ENCODE measurements around the gene NECTIN3.

NECTIN3 gene

DNA sequence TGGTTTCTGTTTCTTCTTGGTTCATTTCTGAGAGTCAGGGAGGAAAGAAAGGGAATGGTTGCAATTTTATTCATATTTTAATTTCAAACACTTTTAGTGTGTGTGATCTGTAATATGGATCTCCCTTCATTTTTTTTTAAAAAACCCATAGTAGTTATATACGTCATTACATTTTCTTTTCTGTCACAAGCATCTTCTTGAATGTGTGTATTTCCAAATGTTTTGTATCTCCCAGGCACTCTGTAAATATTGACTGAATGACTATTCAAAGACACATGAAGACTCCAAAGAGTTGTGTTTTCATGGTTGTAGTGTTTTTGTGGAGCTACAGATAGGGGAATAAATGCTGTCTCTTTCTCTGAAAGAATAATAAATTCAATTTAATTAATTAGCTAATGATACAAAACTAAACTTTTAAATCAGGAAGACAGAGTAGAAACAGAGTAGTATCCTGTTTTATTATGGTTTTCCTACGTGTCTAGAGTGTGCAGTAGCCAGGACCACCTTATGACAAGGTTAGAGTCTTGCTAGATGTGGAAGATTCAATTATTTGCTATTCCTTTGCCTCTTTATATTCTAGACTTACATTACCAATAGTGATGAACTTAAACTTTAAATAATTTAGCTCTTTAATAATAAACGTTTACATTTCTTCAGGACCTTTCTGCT is 35.5 kb downstream of the NECTIN3 start:
- TF ChIP-seq, protein P1, sequence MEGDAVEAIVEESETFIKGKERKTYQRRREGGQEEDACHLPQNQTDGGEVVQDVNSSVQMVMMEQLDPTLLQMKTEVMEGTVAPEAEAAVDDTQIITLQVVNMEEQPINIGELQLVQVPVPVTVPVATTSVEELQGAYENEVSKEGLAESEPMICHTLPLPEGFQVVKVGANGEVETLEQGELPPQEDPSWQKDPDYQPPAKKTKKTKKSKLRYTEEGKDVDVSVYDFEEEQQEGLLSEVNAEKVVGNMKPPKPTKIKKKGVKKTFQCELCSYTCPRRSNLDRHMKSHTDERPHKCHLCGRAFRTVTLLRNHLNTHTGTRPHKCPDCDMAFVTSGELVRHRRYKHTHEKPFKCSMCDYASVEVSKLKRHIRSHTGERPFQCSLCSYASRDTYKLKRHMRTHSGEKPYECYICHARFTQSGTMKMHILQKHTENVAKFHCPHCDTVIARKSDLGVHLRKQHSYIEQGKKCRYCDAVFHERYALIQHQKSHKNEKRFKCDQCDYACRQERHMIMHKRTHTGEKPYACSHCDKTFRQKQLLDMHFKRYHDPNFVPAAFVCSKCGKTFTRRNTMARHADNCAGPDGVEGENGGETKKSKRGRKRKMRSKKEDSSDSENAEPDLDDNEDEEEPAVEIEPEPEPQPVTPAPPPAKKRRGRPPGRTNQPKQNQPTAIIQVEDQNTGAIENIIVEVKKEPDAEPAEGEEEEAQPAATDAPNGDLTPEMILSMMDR (IDR thresholded peaks at IDR 0.05; ENCODE audit: insufficient read depth, low read depth, low read length, missing control alignments), result no peak
- no peak for DNase-seq (ENCODE audit: low read depth)
- H3K4me3 ChIP-seq (ENCODE audit: low read depth, low read length), result no peak overlapping the region

DNA sequence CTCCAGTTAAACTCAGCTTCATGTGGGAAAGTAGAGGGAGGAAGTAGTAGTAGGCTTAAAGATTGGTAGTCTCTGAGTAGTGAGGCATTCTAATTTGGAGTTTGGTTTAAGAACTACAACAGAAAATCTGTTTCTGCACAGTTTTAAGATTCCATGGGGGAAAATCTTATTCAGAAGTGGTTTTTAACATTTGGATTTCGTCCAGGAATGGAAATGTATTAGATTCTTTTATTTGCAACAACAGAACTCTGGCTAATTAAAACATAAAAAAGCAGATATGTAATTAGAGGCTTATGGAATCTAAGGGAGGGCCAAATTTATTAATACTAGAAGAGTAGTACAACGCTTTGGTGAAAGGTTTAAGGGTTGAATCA is 36.0 kb downstream of the NECTIN3 start:
- no peak overlapping the region for H3K4me3 ChIP-seq (ENCODE audit: low read depth, low read length)
- DNase-seq (ENCODE audit: low read depth), result no peak
- TF ChIP-seq, protein P1 (IDR thresholded peaks at IDR 0.05; ENCODE audit: insufficient read depth, low read depth, low read length, missing control alignments), result no peak

DNA sequence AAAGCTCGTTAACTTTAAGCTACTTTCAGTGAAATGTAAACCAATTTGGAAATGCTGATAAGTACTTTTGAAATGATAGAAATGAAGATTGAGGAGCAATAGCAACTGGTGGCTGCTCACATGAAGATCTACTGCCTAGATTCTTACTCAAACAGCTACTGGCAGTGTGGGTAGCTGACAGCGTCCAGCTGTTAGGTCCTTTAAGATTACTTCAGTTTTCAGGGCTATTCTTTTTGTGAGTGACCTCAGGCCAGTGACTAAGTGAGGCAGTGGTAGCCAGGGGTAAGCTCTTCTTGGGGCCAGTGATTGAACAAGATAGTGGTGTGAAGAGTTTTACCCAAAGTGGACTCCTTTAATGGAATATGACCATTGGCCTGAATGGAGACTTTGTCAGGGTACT is 41.3 kb downstream of the NECTIN3 start:
- TF ChIP-seq, protein P1 (IDR thresholded peaks at IDR 0.05; ENCODE audit: insufficient read depth, low read depth, low read length, missing control alignments), result no peak
- DNase-seq (ENCODE audit: low read depth), result no peak
- no peak overlapping the region for H3K4me3 ChIP-seq (ENCODE audit: low read depth, low read length)

DNA sequence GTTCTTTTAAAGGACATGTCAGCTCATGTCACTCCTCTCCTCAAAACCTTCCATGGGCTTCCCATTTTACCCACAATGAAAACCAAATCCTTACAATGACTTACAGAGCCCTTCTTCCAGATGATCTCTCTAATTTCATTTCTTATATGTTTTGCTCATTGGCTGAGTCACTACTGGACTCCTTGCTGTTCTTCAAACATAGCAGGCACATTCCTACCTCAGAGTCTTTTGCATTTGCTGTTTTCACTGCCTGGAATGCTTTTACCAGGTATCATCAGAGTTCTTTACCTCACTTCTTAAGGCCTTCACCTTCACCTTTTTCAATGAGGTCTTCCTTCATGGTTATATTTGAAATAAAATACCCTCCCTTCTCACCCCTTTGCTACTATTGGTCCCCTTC is 57.3 kb downstream of the NECTIN3 start:
- TF ChIP-seq, protein P1 (IDR thresholded peaks at IDR 0.05; ENCODE audit: insufficient read depth, low read depth, low read length, missing control alignments), result no peak
- DNase-seq (ENCODE audit: low read depth), result no peak
- no peak overlapping the region for H3K4me3 ChIP-seq (ENCODE audit: low read depth, low read length)

DNA sequence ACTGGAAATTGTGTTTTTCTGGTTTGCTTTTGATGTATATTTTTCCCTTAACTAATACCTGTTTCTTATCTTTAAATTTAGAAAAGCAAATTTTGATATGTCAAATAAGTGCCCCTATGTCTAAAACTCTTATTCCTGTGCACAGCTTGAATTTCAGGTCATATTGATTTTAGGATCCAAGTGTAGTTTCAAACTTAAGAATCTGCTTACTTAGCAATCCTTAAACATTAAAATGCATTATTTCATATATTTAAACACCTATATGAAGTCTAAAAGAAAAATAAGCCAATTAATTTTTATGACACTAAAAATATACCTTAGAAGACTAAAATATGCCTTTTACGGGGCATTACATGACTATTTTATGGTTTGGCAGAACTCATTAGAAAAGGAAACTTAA is 59.2 kb downstream of the NECTIN3 start:
- DNase-seq (ENCODE audit: low read depth), result no peak
- no peak overlapping the region for H3K4me3 ChIP-seq (ENCODE audit: low read depth, low read length)
- TF ChIP-seq, protein P1 (IDR thresholded peaks at IDR 0.05; ENCODE audit: insufficient read depth, low read depth, low read length, missing control alignments), result no peak

DNA sequence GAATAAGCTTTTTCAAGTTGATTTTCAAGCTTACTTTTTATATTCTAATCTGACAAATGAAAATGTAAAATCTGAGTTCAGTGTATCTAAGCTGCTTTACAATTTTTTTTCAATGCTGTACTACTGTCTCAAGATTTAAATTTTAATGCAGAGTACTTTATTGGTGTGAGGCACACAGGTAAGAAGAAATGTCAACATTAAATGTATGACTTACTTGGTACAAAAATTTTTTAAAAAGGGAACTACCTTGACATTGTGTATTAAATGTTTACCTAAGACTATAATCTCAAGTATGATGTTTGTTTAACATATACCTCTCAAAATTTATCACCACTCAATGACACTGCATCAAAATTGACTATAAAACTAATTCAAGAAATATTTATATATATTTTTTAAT is 62.7 kb downstream of the NECTIN3 start:
- no peak for DNase-seq (ENCODE audit: low read depth)
- H3K4me3 ChIP-seq (ENCODE audit: low read depth, low read length), result no peak overlapping the region
- TF ChIP-seq, protein P1 (IDR thresholded peaks at IDR 0.05; ENCODE audit: insufficient read depth, low read depth, low read length, missing control alignments), result no peak

DNA sequence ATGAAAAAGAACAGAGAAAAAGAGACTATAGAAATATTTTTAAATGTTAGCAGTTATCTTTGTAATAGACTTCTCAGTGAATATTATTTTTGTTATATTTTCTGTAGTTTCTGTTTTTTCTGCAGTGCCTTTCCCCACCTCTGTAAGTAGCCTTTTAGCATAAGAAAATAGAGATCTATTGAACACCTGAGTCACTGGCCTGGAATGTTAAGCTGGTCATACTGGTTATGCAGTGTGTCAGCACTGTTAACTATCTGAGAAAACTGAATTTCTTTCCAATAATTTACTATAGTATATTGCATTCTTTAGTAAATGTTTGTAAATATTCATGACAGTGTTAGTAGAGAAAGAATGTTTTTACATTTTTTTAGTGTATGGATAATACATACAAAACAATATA is 79.8 kb downstream of the NECTIN3 start:
- TF ChIP-seq, protein P1 (IDR thresholded peaks at IDR 0.05; ENCODE audit: insufficient read depth, low read depth, low read length, missing control alignments), result no peak
- no peak overlapping the region for H3K4me3 ChIP-seq (ENCODE audit: low read depth, low read length)
- DNase-seq (ENCODE audit: low read depth), result no peak

Measured in GM12865 (cell line).